ENCODE data around the gene RIPOR2.
A peak's percentile ranks its signal among the peaks of the same experiment; 100 is the strongest.
"Not testable (repeated sequence)": the region's sequence is repeated elsewhere in the genome, so short reads cannot be mapped to it uniquely, and the experiment has no call there.

RIPOR2 gene

DNA sequence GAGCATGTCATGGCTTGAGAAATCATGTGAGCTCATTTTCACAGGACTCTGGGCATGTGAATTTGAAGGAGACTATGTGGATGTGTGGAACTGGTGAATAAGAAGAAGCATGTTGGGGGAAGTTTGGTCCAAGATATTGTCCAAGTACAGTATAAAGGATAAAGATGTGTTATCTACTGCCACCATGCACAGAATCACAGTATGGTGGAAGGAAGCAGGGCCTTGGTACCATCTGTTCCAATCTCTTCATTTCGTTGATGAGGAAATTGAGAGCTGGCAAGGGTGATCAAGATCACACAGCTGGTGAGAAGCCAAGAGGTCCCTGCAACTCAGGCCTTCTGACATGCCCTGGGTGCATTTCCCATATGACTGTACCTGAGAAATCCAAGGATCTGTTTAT, 31.5 kb upstream of the RIPOR2 start:
- H3K4me3 ChIP-seq (ENCODE audit: low read length), result no peak overlapping the region
- no peak for TF ChIP-seq ZNF274 (IDR thresholded peaks at IDR 0.05; ENCODE audit: low read depth, low read length)

GRCh38 chr6:24966381-24966780, 30.6 kb upstream of the RIPOR2 start:
- no peak for TF ChIP-seq ZNF274 (IDR thresholded peaks at IDR 0.05; ENCODE audit: low read depth, low read length)
- H3K4me3 ChIP-seq (ENCODE audit: low read length), result no peak overlapping the region

- no peak overlapping the region for H3K4me3 ChIP-seq (ENCODE audit: low read length)
- TF ChIP-seq ZNF274 (IDR thresholded peaks at IDR 0.05; ENCODE audit: low read depth, low read length), result no peak
Measured at GRCh38 chr6:24963887-24964570, 28.3 kb upstream of the RIPOR2 start.

- no peak overlapping the region for H3K4me3 ChIP-seq (ENCODE audit: low read length)
- TF ChIP-seq ZNF274 (IDR thresholded peaks at IDR 0.05; ENCODE audit: low read depth, low read length), result no peak
Measured at GRCh38 chr6:24963339-24963738, 27.6 kb upstream of the RIPOR2 start.

- no peak for TF ChIP-seq ZNF274 (IDR thresholded peaks at IDR 0.05; ENCODE audit: low read depth, low read length)
- H3K4me3 ChIP-seq (ENCODE audit: low read length), result no peak overlapping the region
Measured at GRCh38 chr6:24961852-24962251, 26.1 kb upstream of the RIPOR2 start.

GRCh38 chr6:24960991-24961475, 25.3 kb upstream of the RIPOR2 start:
- no peak overlapping the region for H3K4me3 ChIP-seq (ENCODE audit: low read length)
- TF ChIP-seq ZNF274 (IDR thresholded peaks at IDR 0.05; ENCODE audit: low read depth, low read length), result no peak

GRCh38 chr6:24959319-24959718, 23.6 kb upstream of the RIPOR2 start:
- TF ChIP-seq ZNF274 (IDR thresholded peaks at IDR 0.05; ENCODE audit: low read depth, low read length), result no peak

GRCh38 chr6:24957199-24957598, 21.4 kb upstream of the RIPOR2 start:
- H3K4me3 ChIP-seq (ENCODE audit: low read length), result no peak overlapping the region
- TF ChIP-seq ZNF274 (IDR thresholded peaks at IDR 0.05; ENCODE audit: low read depth, low read length), result no peak

More at GRCh38 chr6:24959319-24959718, 23.6 kb upstream of the RIPOR2 start:
- no peak overlapping the region for H3K4me3 ChIP-seq (ENCODE audit: low read length)

DNA sequence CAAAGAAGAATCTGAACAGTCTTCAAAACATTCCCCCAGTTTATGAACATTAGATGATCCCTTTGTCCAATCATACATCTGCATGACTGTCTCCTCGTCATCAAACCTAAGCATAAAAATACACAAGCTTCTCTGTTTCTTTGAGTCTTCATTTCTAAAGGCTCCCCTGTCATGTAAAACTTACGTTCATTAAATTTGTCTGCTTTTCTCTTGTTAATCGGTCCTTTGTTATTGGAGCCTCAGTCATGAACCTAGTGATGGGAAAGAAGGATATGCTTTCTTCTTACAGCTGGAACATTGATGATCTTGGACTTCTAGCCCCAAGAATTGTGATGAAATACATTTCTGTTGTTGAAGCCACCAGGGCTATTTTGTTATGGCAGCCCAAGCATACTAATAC, 18.0 kb upstream of the RIPOR2 start:
- TF ChIP-seq ZNF274 (IDR thresholded peaks at IDR 0.05; ENCODE audit: low read depth, low read length), result no peak
- no peak overlapping the region for H3K4me3 ChIP-seq (ENCODE audit: low read length)

DNA sequence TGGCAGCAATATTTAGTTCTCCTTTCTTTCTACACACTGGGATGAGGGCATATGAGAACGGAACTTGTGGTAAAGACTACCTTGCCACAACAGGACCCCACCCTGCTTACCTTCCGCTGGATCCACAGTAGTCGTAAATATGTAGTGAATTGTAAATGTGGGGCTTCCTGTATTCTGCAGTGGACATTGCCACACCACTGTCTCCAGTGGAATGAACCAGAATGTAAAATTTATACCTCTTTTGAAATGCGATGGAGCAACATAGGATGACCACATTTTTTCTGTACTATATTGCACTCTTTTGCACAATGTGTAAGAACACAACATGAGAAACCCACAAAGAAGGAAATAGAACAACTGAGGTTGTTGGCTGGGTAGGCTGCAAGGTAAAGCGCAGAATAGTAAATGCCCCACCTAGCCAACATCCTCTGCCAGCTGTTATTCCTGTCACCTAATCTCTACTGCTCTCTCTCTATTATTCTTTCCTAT, 16.1 kb upstream of the RIPOR2 start:
- H3K4me3 ChIP-seq (ENCODE audit: low read length), result no peak overlapping the region; the same call in 1 of the 2 replicates
- no peak for TF ChIP-seq ZNF274 (IDR thresholded peaks at IDR 0.05; ENCODE audit: low read depth, low read length)

DNA sequence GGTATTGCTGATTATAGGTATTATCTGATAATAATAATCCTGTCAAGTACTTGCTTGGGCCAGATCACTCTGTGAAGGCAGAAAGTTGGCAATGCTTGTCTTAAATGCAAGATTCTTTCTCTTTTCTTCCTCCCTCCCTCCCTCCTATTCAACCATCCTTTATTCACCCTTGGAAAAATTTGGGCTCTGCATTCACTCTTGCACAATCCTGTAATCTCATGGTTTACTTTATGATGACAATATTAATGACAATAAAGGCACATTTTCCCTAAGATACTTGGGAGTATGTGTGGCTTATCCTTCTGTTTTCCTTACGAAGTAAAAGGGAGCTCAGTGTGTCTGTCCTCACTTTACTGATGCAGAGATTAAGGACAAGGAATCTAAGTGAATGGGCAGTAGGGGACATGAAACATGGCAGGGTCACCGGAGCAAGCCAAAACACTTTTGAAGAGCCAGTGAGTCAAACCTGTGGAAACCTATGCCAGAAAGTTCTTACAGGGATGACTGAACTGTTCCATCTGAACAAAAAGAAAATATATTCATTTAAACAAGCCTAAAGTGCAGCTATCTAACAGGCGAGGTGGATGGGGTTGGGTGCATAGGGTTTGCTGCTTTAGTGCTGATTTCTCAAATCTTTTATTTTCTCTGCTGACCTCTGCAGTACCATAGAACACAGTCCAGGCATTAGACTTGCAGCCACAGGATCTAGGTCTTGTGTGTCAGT, 14.6 kb upstream of the RIPOR2 start:
- no peak for TF ChIP-seq ZNF274 (IDR thresholded peaks at IDR 0.05; ENCODE audit: low read depth, low read length)
- no peak overlapping the region for H3K4me3 ChIP-seq (ENCODE audit: low read length)

DNA sequence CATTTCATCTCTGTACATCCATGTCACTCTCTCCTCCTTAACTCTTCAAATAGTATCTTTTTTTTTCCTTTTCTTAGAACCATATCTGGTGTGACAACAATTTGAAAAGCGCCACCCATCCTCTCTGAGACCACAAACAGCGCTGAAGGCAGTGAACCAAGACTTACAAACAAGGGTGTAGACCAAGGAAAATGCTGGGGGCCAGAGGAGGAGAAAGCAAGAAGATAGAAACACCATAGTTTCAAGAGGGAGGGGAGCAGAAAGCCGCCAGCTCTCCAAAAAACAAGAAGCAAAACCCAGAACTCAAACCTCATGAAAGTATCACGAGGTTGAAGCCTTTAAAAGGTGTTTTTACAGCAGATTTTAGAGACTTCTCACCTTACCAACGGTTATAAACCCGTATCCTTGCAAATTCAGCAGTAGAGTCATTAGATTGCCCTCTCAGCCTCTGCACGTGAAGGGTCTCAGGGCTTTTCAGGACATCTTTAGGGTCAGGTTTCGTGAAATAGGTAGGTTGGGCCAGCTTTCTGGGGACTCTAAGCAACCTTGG, 13.3 kb upstream of the RIPOR2 start:
- H3K4me3 ChIP-seq (ENCODE audit: low read length), result peak overlapping the region; percentile 42; the same call in 1 of the 2 replicates
- no peak for TF ChIP-seq ZNF274 (IDR thresholded peaks at IDR 0.05; ENCODE audit: low read depth, low read length)

DNA sequence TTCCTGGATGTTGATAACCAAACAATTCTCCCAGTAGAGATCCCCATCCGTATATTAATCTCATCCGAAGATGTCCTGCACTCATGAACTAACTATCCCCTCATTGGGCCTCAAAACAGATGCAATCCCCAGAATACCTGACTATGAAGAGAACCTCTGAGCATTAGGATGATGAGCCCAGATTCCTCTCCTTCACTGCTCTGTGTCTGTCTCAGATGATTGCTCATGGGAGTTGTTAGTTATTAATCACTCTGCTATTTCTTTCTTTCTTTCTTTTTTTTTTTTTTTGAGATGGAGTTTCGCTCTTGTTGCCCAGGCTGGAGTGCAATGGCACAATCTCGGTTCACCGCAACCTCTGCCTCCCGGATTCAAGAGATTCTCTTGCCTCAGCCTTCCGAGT, 12.5 kb upstream of the RIPOR2 start:
- not testable (repeated sequence) for H3K4me3 ChIP-seq (ENCODE audit: low read length)

GRCh38 chr6:24947636-24948035, 11.9 kb upstream of the RIPOR2 start:
- no peak overlapping the region for H3K4me3 ChIP-seq (ENCODE audit: low read length)
- no peak for TF ChIP-seq ZNF274 (IDR thresholded peaks at IDR 0.05; ENCODE audit: low read depth, low read length)

DNA sequence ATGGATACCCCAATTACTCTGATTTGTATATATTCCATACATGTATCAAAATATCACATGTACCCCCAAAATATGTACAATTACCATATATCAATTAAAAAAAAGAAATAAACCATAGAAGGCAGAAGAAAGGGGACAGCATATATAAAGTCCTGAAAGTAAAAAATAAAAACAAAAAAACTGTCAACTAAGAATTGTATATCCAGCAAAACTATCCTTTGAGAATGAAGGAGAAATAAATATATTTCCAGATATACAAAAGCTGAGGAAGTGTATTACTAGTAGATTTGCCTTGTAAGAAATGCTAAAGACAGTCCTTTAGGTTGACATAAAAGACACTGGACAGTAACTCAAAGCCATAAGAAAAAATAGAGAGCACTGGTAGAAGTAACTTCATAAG, 9.3 kb upstream of the RIPOR2 start:
- TF ChIP-seq ZNF274 (IDR thresholded peaks at IDR 0.05; ENCODE audit: low read depth, low read length), result no peak
- H3K4me3 ChIP-seq (ENCODE audit: low read length), result no peak overlapping the region
